GM13976 (cell line): ENCODE measurements around the gene PBOV1.

Experiments
- DNase-seq: peaks from one replicate; pipeline ENCODE4 v3.0.0; 2012; ENCODE audit warnings: low spot score
- CTCF ChIP-seq: IDR thresholded peaks from 2 replicates; pipeline ENCODE4 v1.5.1; 2012; ENCODE audit warnings: borderline replicate concordance, mild to moderate bottlenecking; ENCODE audit not compliant: insufficient read depth; ENCODE audit errors: extremely low read depth, missing control alignments, control extremely low read depth
- in situ Hi-C: fragments of 300-500 bp; cut with MboI; formaldehyde crosslinking; loops from one replicate; pipeline ENCODE4 v1.12.0; 2022; ENCODE audit warnings: low sequenced_read_pairs, mixed read lengths, inconsistent platforms; ENCODE audit not compliant: unreplicated experiment

PBOV1 gene

GRCh38 chr6:138227316-138227781, 9.1 kb upstream of the PBOV1 start:
- in situ Hi-C loops = no loop called here
- no peak for TF ChIP-seq CTCF
- DNase-seq = no peak

DNA sequence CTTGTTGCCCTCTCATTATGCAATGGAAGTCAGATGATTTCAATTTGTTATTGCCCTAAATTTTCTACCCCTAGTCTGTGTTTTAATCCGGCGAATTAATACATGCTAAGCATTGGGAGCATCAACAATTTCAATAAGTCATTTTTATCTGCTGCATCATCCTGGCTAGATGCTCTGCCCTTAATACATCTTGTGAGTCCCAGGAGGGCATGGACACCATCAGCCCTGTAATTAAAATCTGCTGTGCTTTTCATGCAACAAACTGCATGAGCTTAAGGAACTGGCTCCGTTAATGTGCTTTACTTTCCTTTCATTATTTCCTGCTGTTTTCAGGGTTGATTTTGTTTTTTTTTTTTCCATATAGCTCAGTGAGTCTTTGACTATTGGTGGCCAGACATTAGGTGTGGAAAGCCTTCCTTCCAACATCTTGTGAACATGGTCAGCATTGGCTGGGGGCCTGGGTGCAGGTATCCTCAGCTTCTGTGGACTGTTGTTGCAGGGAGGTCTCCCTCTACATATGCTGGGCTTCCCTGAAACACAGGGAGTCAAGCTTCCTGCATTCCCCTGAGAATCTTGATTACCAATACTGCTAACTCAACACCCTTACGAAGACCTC, 8.5 kb upstream of the PBOV1 start:
- no peak for DNase-seq
- TF ChIP-seq CTCF = no peak
- in situ Hi-C loops = no loop called here

GRCh38 chr6:138225953-138226352, 7.7 kb upstream of the PBOV1 start:
- DNase-seq = no peak
- TF ChIP-seq CTCF = no peak
- in situ Hi-C loops = no loop called here

- in situ Hi-C loops = no loop called here
- DNase-seq = no peak
- no peak for TF ChIP-seq CTCF
Measured at GRCh38 chr6:138222901-138223546, 4.7 kb upstream of the PBOV1 start.

GRCh38 chr6:138219901-138220300, 1.6 kb upstream of the PBOV1 start:
- no peak for DNase-seq
- TF ChIP-seq CTCF = no peak
- in situ Hi-C loops = no loop called here

DNA sequence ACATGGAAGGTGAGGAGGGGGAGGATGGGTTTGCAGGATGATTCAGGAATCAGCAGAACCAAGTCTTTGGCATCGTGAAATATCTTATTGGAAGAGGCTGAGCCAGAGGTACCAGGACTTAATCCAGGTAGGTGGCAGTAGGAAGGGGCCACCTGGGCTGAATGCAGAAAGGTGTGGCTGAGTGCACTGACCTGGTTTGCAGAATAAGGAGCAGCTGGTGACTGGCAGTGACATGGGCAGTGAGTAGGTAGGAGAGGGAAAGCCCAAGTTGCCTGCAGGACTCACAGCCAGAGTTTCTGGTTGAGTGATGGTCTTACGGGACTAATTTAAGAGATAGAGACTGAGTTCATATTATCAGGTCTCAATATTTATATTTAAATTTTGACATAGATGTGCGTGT, 1.1 kb upstream of the PBOV1 start:
- DNase-seq = no peak
- in situ Hi-C loops = no loop called here
- TF ChIP-seq CTCF = no peak
